GM12892 (cell line): ENCODE results near the gene ITIH1.

Experiments
- POLR2A ChIP-seq: IDR thresholded peaks from 2 replicates; pipeline ENCODE4 v1.6.1; 2011; ENCODE audit warnings: low read depth, low read length, control low read depth
- POLR2AphosphoS5 ChIP-seq: IDR thresholded peaks from 2 replicates; pipeline ENCODE4 v1.6.1; 2011; ENCODE audit warnings: low read depth, low read length, control low read depth

GRCh38 chr3:52773361-52774065 is 3.9 kb upstream of the ITIH1 start:
- TF ChIP-seq POLR2A (no peak), POLR2AphosphoS5 (no peak)
